VCaP (cell line): ENCODE results near the gene STPG2.

Experiments
- H3K27ac ChIP-seq: fragments of 450-650 bp; 2 replicates; pipeline ENCODE4 v1.5.1; 2017
- TF ChIP-seq, protein P1 (sequence below): fragments of 450-650 bp; conservative IDR thresholded peaks from 2 replicates; pipeline ENCODE4 v1.5.1; 2017; ENCODE audit warnings: mild to moderate bottlenecking, moderate library complexity

Gene STPG2

DNA sequence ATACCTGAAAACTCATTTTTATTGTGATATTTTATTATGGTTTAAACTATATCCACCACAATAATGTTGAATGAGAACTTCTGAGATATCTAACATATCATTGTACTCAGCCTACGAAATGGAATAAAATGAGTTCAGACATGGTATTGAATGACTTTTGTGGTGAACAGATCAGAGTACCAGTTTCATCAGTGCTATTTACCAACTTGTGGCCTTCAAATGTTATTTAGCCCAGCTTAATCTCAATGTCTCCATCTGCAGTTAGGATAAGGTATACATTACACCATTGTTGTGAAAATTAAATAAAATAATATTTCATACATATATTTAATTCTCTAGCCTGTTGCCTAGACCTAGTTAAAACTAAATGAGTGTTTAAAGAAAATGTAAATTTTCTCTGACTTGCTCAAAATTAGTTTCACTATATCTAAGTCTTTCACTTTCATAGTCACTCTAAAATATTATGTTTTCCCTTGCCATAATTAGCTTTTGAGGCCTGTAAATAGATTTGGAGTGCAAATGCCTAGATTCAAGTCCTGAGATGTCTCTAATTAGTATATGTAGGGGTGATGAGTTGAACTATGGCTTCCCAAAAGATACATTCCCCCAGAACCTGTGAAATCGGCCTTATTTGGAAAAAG, 594.2 kb downstream of the STPG2 start:
- no peak overlapping the region for H3K27ac ChIP-seq
- TF ChIP-seq, protein P1, sequence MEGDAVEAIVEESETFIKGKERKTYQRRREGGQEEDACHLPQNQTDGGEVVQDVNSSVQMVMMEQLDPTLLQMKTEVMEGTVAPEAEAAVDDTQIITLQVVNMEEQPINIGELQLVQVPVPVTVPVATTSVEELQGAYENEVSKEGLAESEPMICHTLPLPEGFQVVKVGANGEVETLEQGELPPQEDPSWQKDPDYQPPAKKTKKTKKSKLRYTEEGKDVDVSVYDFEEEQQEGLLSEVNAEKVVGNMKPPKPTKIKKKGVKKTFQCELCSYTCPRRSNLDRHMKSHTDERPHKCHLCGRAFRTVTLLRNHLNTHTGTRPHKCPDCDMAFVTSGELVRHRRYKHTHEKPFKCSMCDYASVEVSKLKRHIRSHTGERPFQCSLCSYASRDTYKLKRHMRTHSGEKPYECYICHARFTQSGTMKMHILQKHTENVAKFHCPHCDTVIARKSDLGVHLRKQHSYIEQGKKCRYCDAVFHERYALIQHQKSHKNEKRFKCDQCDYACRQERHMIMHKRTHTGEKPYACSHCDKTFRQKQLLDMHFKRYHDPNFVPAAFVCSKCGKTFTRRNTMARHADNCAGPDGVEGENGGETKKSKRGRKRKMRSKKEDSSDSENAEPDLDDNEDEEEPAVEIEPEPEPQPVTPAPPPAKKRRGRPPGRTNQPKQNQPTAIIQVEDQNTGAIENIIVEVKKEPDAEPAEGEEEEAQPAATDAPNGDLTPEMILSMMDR, result no peak

DNA sequence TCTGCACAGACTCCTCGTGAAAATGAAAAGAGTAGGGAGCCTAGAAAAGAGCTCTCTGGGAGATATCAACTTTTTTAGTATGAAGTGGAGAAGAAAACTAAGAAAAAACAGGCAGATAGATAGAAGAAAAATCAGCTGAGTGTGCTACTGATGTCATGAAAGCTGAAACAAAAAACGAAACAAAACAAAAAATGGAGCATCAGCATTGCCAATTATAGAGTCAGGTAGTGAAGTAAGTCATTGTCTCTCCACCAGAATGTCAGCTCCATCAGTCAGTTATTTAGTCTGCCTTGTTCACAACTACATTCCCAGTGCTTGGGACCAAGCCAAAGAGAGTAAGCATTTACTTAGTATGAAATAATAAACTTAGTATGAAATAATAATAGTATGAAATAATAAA, 595.1 kb downstream of the STPG2 start:
- TF ChIP-seq, protein P1, result no peak
- no peak overlapping the region for H3K27ac ChIP-seq

DNA sequence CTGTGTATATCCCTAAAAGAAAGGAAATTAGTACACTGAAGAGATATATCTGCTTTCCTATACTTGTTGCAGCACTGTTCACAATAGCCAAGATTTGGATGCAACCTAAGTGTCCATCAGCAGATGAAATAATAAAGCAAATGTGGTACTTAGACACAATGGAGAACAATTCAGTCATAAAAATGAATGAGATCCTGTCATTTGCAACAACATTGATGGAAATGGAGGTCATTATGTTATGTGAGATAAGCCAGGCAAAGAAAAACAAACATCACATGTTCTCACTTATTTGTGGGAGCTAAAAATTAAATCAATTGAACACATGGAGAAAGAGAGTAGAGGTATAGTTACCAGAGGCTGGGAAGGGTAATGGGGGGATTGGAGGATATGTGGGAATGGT, 611.9 kb downstream of the STPG2 start:
- no peak overlapping the region for H3K27ac ChIP-seq
- TF ChIP-seq, protein P1, result no peak

DNA sequence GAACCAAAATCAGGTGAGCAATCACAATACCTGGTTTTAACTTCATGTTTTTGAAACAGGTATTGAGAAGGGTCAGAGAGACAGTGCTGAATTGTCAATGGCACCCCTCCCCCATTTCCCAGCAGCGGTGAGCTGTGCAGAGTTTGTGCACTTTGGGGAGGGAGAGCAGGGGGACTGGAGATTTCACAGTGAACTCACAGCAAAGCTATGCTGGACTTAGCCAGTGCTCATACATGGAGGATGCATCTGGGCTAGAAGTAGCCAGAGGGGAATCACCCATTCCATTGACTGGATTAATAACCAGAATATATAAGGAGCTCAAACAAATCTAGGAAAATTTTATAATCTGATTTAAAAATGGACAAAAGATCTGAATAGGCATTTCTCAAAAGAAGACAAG, 612.6 kb downstream of the STPG2 start:
- TF ChIP-seq, protein P1, result no peak
- H3K27ac ChIP-seq, result no peak overlapping the region

DNA sequence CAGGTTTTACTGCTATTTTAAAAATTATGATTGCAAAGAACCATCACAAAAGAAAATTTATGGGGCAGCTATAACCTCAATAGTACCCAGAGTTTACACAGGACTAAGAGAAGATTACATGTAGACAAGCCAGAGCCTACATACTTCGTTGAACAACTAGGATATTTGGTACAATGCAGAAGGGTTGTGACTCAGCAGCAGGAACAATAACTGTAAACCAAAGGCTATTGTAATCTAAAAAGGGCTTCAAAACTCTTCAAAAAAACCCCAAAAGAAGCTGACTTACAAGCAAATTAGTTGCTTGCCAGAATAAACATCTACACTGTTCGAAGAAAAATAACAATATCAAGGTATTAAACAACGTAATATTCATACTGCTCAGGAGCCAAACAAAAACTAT, 618.0 kb downstream of the STPG2 start:
- H3K27ac ChIP-seq, result no peak overlapping the region
- TF ChIP-seq, protein P1, result no peak

DNA sequence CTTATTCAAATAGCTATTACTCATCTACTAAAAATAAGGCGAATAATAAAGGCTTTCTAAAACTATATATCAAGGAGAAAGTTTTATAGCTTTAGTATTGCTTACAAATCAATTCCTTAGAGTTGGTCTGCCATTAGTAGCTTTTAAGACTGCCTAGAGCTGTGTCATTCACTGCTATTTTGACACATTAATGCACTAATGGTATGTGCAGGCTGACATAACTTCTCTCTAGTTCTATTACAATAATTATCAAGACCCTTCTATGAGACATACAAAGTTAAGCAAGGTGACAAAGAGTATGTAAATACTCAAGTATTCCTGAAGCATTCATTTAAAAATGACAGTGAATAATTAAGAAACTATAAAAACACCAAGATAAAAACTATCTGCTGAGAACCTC, 625.3 kb downstream of the STPG2 start:
- no peak overlapping the region for H3K27ac ChIP-seq
- TF ChIP-seq, protein P1, result no peak

DNA sequence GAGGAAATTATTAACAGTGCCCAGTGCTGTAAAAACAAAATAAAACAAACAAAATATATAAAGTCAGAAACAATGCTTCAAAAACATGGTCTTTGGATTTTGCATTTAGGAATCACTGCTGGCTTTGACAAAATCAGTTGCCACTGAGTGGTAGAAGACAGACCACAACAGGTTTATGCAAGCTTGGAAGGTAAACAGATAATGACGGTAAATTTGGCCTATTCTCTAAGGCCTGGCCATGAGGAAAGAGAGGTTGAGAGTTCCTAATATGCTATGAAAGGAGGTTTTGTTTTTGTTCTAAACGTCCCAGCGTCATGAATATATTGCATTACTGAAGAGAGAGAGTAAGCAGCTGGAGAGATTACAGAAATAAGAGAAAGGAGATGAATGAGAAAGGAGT, 629.4 kb downstream of the STPG2 start:
- no peak overlapping the region for H3K27ac ChIP-seq
- TF ChIP-seq, protein P1, result no peak
